Neural cell (in vitro differentiated cells): ENCODE results near the gene GOLT1B.

Experiments
- EP300 ChIP-seq: fragments of 450-650 bp; conservative IDR thresholded peaks from 2 replicates; pipeline ENCODE4 v1.6.1; 2014; ENCODE audit warnings: antibody characterized with exemption, mild to moderate bottlenecking, moderate library complexity; ENCODE audit not compliant: poor library complexity, severe bottlenecking
- EZH2 ChIP-seq: fragments of 200-600, 300-800 bp; shearing (Covaris generic), sonication (generic); IDR thresholded peaks from 2 replicates; pipeline ENCODE4 v1.6.1; 2014; ENCODE audit warnings: antibody characterized with exemption, low read length, borderline replicate concordance, mild to moderate bottlenecking; ENCODE audit not compliant: insufficient read depth, poor library complexity, severe bottlenecking
- POLR2AphosphoS5 ChIP-seq: IDR thresholded peaks from 2 replicates; pipeline ENCODE4 v1.6.1; 2012
- RAD21 ChIP-seq: fragments of 450-650 bp; conservative IDR thresholded peaks from 2 replicates; pipeline ENCODE4 v1.6.1; 2014; ENCODE audit warnings: antibody characterized with exemption, mild to moderate bottlenecking, moderate library complexity
- REST ChIP-seq: IDR thresholded peaks from 2 replicates; pipeline ENCODE4 v1.6.1; 2012; ENCODE audit warnings: borderline replicate concordance
- TAF1 ChIP-seq: IDR thresholded peaks from 2 replicates; pipeline ENCODE4 v1.6.1; 2012; ENCODE audit warnings: low read depth
- TF ChIP-seq, protein P1 (sequence below): fragments of 450-650 bp; IDR thresholded peaks from 2 replicates; pipeline ENCODE4 v1.5.1; 2014; ENCODE audit warnings: antibody characterized with exemption, mild to moderate bottlenecking, moderate library complexity; ENCODE audit not compliant: poor library complexity, severe bottlenecking

DNA sequence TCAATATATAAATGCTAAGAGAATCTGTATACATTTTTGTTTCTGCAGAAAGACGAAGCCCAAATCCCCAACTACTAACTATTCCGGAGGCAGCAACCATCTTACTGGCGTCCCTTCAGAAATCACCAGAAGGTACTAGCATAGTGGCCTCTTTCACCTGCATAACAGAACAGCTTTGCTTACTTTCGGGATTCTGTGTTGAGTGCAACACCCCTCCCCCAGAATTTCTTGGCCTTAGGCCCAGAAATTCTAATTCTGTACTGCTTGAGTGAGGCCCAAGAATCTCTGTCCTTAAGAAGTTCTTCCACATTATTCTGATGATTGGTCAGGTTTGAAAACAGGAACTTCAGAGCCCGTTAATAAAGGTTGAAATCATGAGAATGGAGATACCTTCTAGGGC, 27.4 kb downstream of the GOLT1B start:
- TF ChIP-seq RAD21 (no peak), EP300 (no peak), EZH2 (no peak), TAF1 (no peak), REST (no peak), POLR2AphosphoS5 (no peak)
- TF ChIP-seq, protein P1, sequence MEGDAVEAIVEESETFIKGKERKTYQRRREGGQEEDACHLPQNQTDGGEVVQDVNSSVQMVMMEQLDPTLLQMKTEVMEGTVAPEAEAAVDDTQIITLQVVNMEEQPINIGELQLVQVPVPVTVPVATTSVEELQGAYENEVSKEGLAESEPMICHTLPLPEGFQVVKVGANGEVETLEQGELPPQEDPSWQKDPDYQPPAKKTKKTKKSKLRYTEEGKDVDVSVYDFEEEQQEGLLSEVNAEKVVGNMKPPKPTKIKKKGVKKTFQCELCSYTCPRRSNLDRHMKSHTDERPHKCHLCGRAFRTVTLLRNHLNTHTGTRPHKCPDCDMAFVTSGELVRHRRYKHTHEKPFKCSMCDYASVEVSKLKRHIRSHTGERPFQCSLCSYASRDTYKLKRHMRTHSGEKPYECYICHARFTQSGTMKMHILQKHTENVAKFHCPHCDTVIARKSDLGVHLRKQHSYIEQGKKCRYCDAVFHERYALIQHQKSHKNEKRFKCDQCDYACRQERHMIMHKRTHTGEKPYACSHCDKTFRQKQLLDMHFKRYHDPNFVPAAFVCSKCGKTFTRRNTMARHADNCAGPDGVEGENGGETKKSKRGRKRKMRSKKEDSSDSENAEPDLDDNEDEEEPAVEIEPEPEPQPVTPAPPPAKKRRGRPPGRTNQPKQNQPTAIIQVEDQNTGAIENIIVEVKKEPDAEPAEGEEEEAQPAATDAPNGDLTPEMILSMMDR: no peak
